Cardiac fibroblast (primary cell): ENCODE data around the gene NCKAP5.

Source experiments
- DNase-seq, 2 donors: peaks; one replicate each; pipeline versions ENCODE4 v3.0.0 to v3.0.0-alpha.2; 2010; ENCODE audit warnings: low read depth in 2 of 2
- H3K4me3 ChIP-seq, 2 donors: replicated peaks in 1 of 2; 1 replicate in 1 of 2; 2 replicates in 1 of 2; pipeline ENCODE4 v1.5.1; 2011; ENCODE audit warnings: low read depth in 2 of 2, low read length in 2 of 2, mild to moderate bottlenecking in 2 of 2, moderate library complexity in 1 of 2
- CTCF ChIP-seq: IDR thresholded peaks from one replicate; pipeline ENCODE4 v1.5.1; 2011; ENCODE audit warnings: low read depth, mild to moderate bottlenecking, low read length, inconsistent platforms

Gene NCKAP5

GRCh38 chr2:132883430-132883829 lies 684.8 kb downstream of the NCKAP5 start:
- DNase-seq, result no peak
- no peak overlapping the region for H3K4me3 ChIP-seq
- TF ChIP-seq CTCF, result no peak

- DNase-seq, result no peak
- no peak for TF ChIP-seq CTCF
- H3K4me3 ChIP-seq, result no peak overlapping the region
Measured at GRCh38 chr2:132881546-132881945, 686.7 kb downstream of the NCKAP5 start.

GRCh38 chr2:132877923-132878322 lies 690.3 kb downstream of the NCKAP5 start:
- H3K4me3 ChIP-seq, result no peak overlapping the region
- no peak for DNase-seq
- TF ChIP-seq CTCF, result no peak

- no peak overlapping the region for H3K4me3 ChIP-seq
- TF ChIP-seq CTCF, result no peak
- DNase-seq, result no peak
Measured at GRCh38 chr2:132876745-132877391, 691.4 kb downstream of the NCKAP5 start.

GRCh38 chr2:132875193-132875592 lies 693.1 kb downstream of the NCKAP5 start:
- H3K4me3 ChIP-seq, result no peak overlapping the region
- no peak for DNase-seq
- TF ChIP-seq CTCF, result no peak

GRCh38 chr2:132873738-132874137 lies 694.5 kb downstream of the NCKAP5 start:
- TF ChIP-seq CTCF, result no peak
- no peak overlapping the region for H3K4me3 ChIP-seq
- DNase-seq, result no peak

GRCh38 chr2:132871831-132872230 lies 696.4 kb downstream of the NCKAP5 start:
- no peak for TF ChIP-seq CTCF
- no peak for DNase-seq
- H3K4me3 ChIP-seq, result no peak overlapping the region
